Measurements from ENCODE around the gene MRPL34. TPM values are rescaled to one million over a fixed set of nuclear protein-coding genes. Genes with fewer than 3 reads are reported as not detected.

MRPL34 gene
- polyA plus RNA-seq, 4 donors, result 48.5 to 77.6 (median 57.3) TPM

- DNase-seq (ENCODE audit: low read depth in 4 of 4, low spot score in 2 of 4), result no peak
Measured at GRCh38 chr19:17327068-17327653, 21.5 kb downstream of the MRPL34 start.

- DNase-seq (ENCODE audit: low read depth in 4 of 4, low spot score in 2 of 4), result peak in 1 of 4 donors; percentile 66
Measured at GRCh38 chr19:17327654-17328516, 22.2 kb downstream of the MRPL34 start.

- no peak for DNase-seq (ENCODE audit: low read depth in 4 of 4, low spot score in 2 of 4)
Measured at GRCh38 chr19:17328517-17329365, 23.1 kb downstream of the MRPL34 start.

GRCh38 chr19:17329366-17330261 is 23.9 kb downstream of the MRPL34 start:
- no peak for DNase-seq (ENCODE audit: low read depth in 4 of 4, low spot score in 2 of 4)

GRCh38 chr19:17330262-17331044 is 24.8 kb downstream of the MRPL34 start:
- no peak for DNase-seq (ENCODE audit: low read depth in 4 of 4, low spot score in 2 of 4)

GRCh38 chr19:17331045-17331558 is 25.4 kb downstream of the MRPL34 start:
- DNase-seq (ENCODE audit: low read depth in 4 of 4, low spot score in 2 of 4), result no peak

- DNase-seq (ENCODE audit: low read depth in 4 of 4, low spot score in 2 of 4), result no peak
Measured at GRCh38 chr19:17332360-17332676, 26.6 kb downstream of the MRPL34 start.

- DNase-seq (ENCODE audit: low read depth in 4 of 4, low spot score in 2 of 4), result no peak
Measured at GRCh38 chr19:17332677-17333581, 27.3 kb downstream of the MRPL34 start.

- no peak for DNase-seq (ENCODE audit: low read depth in 4 of 4, low spot score in 2 of 4)
Measured at GRCh38 chr19:17333611-17334413, 28.1 kb downstream of the MRPL34 start.

- peak; percentile 80 to 99 (median 94) for DNase-seq (ENCODE audit: low read depth in 4 of 4, low spot score in 2 of 4)
Measured at GRCh38 chr19:17334414-17335409, 29.0 kb downstream of the MRPL34 start, which contains the start of gene ANO8. TSS of gene ANO8 (minus strand) at chr19:17334855. CDS start at chr19:17334670, 185 bp downstream.

GRCh38 chr19:17335575-17335974 is 29.9 kb downstream of the MRPL34 start:
- no peak for DNase-seq (ENCODE audit: low read depth in 4 of 4, low spot score in 2 of 4)

GRCh38 chr19:17336872-17337674 is 31.4 kb downstream of the MRPL34 start, which contains the start of gene GTPBP3:
TSS of gene GTPBP3 (plus strand) at chr19:17337553. CDS start at chr19:17337612, 59 bp downstream.
- peak; percentile 91 to 97 (median 96) for DNase-seq (ENCODE audit: low read depth in 4 of 4, low spot score in 2 of 4)

GRCh38 chr19:17337675-17338432 is 32.2 kb downstream of the MRPL34 start:
- no peak for DNase-seq (ENCODE audit: low read depth in 4 of 4, low spot score in 2 of 4)

- DNase-seq (ENCODE audit: low read depth in 4 of 4, low spot score in 2 of 4), result no peak
Measured at GRCh38 chr19:17338433-17339078, 32.9 kb downstream of the MRPL34 start.

Measured in left renal cortex interstitium (tissue), 4 donors.